GM18498 (cell line): ENCODE data around the gene WDFY1.

Source experiments
- ATAC-seq: cut with Tn5 transposase; IDR thresholded peaks from one replicate; pipeline ENCODE4 v1.9.1; 2021; ENCODE audit warnings: mild to moderate bottlenecking, moderate library complexity; ENCODE audit not compliant: unreplicated experiment

WDFY1 gene

GRCh38 chr2:223944703-223945531, at the start of gene WDFY1:
WDFY1 (minus strand) TSS chr2:223945335; CDS start chr2:223945284, 51 bp downstream.
- ATAC-seq, result peak; percentile 82

GRCh38 chr2:223994562-223995162, 49.5 kb upstream of the WDFY1 start:
- no peak for ATAC-seq

- ATAC-seq, result no peak
These were observed 48.6 kb upstream of the WDFY1 start for GRCh38 chr2:223993634-223994232.

- ATAC-seq, result no peak
These were observed 46.5 kb upstream of the WDFY1 start for GRCh38 chr2:223991611-223992010.

GRCh38 chr2:223989856-223990232, 44.7 kb upstream of the WDFY1 start:
- ATAC-seq, result no peak

- ATAC-seq, result no peak
These were observed 44.2 kb upstream of the WDFY1 start for GRCh38 chr2:223989206-223989855.

GRCh38 chr2:223981241-223981640, 36.1 kb upstream of the WDFY1 start:
- no peak for ATAC-seq

- ATAC-seq, result no peak
These were observed 35.7 kb upstream of the WDFY1 start for GRCh38 chr2:223980803-223981202.

GRCh38 chr2:223980397-223980735, 35.2 kb upstream of the WDFY1 start:
- no peak for ATAC-seq

- ATAC-seq, result no peak
These were observed 34.7 kb upstream of the WDFY1 start for GRCh38 chr2:223979730-223980396.

GRCh38 chr2:223978451-223978850, 33.3 kb upstream of the WDFY1 start:
- ATAC-seq, result no peak

GRCh38 chr2:223976635-223977226, 31.6 kb upstream of the WDFY1 start:
- ATAC-seq, result no peak

GRCh38 chr2:223973606-223974005, 28.5 kb upstream of the WDFY1 start:
- ATAC-seq, result no peak

- no peak for ATAC-seq
These were observed 27.5 kb upstream of the WDFY1 start for GRCh38 chr2:223972656-223973102.

GRCh38 chr2:223971731-223972130, 26.6 kb upstream of the WDFY1 start:
- no peak for ATAC-seq

- peak; percentile 64 for ATAC-seq
These were observed 25.4 kb upstream of the WDFY1 start for GRCh38 chr2:223970343-223971128.

GRCh38 chr2:223969856-223970255, 24.7 kb upstream of the WDFY1 start:
- ATAC-seq, result peak; percentile 28

GRCh38 chr2:223969315-223969714, 24.2 kb upstream of the WDFY1 start:
- no peak for ATAC-seq

GRCh38 chr2:223967981-223968380, 22.8 kb upstream of the WDFY1 start:
- ATAC-seq, result no peak

GRCh38 chr2:223959688-223960087, 14.6 kb upstream of the WDFY1 start:
- ATAC-seq, result no peak
